KOPT-K1 (cell line): Measurements from ENCODE around the gene VAPA.

Experiments used
- H3K27ac ChIP-seq: fragments of 200-600 bp; sonication (generic); 2 replicates; pipeline ENCODE4 v1.5.1; 2016; ENCODE audit warnings: antibody characterized with exemption, mild to moderate bottlenecking, low read depth, low read length; ENCODE audit not compliant: poor library complexity, severe bottlenecking
- H3K36me3 ChIP-seq: fragments of 200-600 bp; sonication (generic); 2 replicates; pipeline ENCODE4 v1.5.1; 2017; ENCODE audit warnings: antibody characterized with exemption, mild to moderate bottlenecking, low read length, moderate library complexity; ENCODE audit not compliant: insufficient read depth
- H3K9me3 ChIP-seq: fragments of 200-600 bp; sonication (generic); 2 replicates; pipeline ENCODE4 v1.5.1; 2017; ENCODE audit warnings: antibody characterized with exemption, low read length, mild to moderate bottlenecking; ENCODE audit not compliant: insufficient read depth, poor library complexity, severe bottlenecking

Gene VAPA

GRCh38 chr18:9916808-9917207 lies 3.0 kb downstream of the VAPA start:
- Histone ChIP-seq H3K9me3 (no peaks in the 10 kb centered on the region), H3K27ac (no peak overlapping the region), H3K36me3 (no peaks in the 10 kb centered on the region)

- H3K9me3 ChIP-seq = no peaks in the 10 kb centered on the region
- no peaks in the 10 kb centered on the region for H3K36me3 ChIP-seq
- H3K27ac ChIP-seq = peak overlapping the region; percentile 7
These were observed 4.3 kb downstream of the VAPA start for GRCh38 chr18:9918016-9918680.

GRCh38 chr18:9919564-9920232 lies 5.9 kb downstream of the VAPA start:
- no peak overlapping the region for H3K27ac ChIP-seq
- H3K36me3 ChIP-seq = peaks cover 5% of the 10 kb centered on the region
- H3K9me3 ChIP-seq = no peaks in the 10 kb centered on the region

- Histone ChIP-seq H3K36me3 (peaks cover 5% of the 10 kb centered on the region), H3K27ac (no peak overlapping the region), H3K9me3 (no peaks in the 10 kb centered on the region)
These were observed 8.9 kb downstream of the VAPA start for GRCh38 chr18:9922592-9923311.

GRCh38 chr18:9924371-9924943 lies 10.6 kb downstream of the VAPA start:
- no peaks in the 10 kb centered on the region for H3K9me3 ChIP-seq
- no peak overlapping the region for H3K27ac ChIP-seq
- H3K36me3 ChIP-seq = peaks cover 5% of the 10 kb centered on the region

GRCh38 chr18:9925369-9925768 lies 11.6 kb downstream of the VAPA start:
- peaks cover 5% of the 10 kb centered on the region for H3K36me3 ChIP-seq
- no peaks in the 10 kb centered on the region for H3K9me3 ChIP-seq
- H3K27ac ChIP-seq = no peak overlapping the region

GRCh38 chr18:9925795-9926194 lies 12.0 kb downstream of the VAPA start:
- Histone ChIP-seq H3K27ac (no peak overlapping the region), H3K36me3 (peaks cover 5% of the 10 kb centered on the region), H3K9me3 (no peaks in the 10 kb centered on the region)

DNA sequence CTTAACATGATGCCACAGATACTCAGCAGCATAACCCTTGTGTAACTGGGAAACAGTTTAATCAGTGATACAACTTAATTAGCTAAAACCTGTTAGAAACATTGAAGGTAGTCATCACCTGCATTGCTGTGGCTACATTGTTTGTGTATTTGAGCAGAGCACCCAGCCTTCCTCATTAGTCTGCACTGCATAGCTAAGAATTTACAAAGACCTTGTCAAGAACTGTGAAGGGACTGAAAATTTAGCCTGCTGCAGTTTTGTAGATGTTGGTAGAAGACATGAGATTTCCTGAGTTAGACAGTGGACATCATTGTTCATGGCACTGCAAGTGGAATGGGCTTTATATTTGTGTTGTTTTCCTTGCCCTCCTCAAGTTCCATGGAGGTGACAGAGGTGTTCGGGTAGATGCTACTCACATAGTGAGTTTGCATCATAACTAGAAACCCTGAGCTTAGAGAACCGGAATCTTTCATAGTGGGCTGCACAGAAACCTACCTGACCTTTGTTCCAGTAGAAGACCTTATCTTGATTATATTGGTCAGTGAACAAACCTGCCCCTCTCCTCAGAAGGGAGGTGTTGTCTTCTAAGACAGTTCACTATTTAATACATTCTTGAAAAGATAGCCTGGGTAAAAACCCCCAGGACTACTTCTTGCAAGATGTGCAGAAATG lies 12.5 kb downstream of the VAPA start:
- no peak overlapping the region for H3K27ac ChIP-seq
- H3K36me3 ChIP-seq = peaks cover 5% of the 10 kb centered on the region
- H3K9me3 ChIP-seq = no peaks in the 10 kb centered on the region

DNA sequence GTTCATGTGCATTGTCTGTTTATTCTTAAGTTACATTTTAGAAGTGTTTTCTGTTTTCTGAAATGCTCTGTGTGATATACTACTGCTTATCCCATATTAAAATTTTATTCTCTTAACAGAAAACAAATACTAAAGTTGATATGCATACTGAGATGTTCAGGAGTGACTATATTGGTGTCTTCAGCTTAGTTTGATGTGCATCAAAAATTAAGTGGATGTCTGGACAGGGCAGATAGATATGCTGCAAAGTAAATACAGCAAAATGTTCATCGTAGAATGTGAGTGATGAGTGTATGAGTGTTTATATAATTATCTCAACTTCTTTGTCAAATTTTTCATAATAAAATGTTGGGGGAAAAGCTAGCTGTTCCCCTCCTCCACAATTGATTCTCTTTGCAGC lies 13.2 kb downstream of the VAPA start:
- H3K36me3 ChIP-seq = peaks cover 9% of the 10 kb centered on the region
- no peaks in the 10 kb centered on the region for H3K9me3 ChIP-seq
- H3K27ac ChIP-seq = no peak overlapping the region

DNA sequence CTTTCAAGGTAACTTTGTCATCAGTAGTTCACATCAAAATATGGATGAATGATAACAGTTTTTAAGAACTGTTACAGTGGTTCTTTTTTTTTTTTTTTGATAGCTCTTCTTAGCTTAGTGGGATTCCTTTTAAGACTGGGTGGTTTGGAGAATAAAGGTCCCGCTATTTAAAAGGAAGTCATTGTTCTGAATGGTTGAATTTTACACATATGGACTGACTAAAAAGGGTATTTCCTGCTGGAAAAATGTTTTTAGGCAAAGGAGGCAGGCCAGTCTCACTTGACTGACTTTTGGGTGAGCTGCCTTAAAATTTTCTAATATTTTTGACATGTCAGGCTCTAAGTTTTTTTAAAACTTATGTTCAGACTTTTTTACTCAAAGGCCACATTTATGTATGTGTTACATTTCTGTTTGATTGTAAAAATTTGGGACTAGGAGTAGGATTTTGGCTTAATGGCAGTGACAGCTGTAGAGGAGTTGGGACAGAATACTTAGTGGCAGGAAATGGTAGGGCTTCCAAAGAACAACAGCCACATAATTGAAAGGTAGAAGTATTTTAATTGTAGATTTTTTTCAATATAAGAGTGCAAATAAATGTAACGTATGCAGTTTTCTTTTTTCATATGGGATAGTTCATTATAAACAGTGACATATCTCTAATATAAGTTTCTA lies 13.7 kb downstream of the VAPA start:
- Histone ChIP-seq H3K27ac (no peak overlapping the region), H3K36me3 (peaks cover 15% of the 10 kb centered on the region), H3K9me3 (no peaks in the 10 kb centered on the region)

- Histone ChIP-seq H3K27ac (no peak overlapping the region), H3K9me3 (no peaks in the 10 kb centered on the region), H3K36me3 (peaks cover 27% of the 10 kb centered on the region)
These were observed 14.9 kb downstream of the VAPA start for GRCh38 chr18:9928646-9929259.

GRCh38 chr18:9930299-9930884 lies 16.6 kb downstream of the VAPA start:
- no peak overlapping the region for H3K27ac ChIP-seq
- H3K36me3 ChIP-seq = peaks cover 36% of the 10 kb centered on the region
- H3K9me3 ChIP-seq = no peaks in the 10 kb centered on the region

DNA sequence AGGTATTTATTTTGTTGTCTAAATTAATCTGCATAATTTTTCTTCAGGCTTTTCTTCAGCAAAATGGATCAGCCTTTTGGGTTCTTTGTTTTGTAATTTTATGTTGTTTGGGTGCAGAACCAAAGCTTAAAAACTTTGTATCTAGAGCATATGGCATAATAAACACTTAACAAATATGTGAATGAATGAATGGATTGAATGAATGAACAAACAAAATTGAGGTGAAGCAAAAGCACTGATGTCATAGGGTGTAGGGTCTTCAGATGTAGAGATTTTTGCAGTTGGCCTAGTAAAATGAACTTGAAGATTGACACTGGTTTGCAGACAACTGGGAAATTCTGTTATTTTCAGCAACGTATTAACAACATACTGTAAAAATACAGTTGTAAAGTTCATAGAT lies 17.3 kb downstream of the VAPA start:
- no peak overlapping the region for H3K27ac ChIP-seq
- peaks cover 43% of the 10 kb centered on the region for H3K36me3 ChIP-seq
- H3K9me3 ChIP-seq = no peaks in the 10 kb centered on the region

DNA sequence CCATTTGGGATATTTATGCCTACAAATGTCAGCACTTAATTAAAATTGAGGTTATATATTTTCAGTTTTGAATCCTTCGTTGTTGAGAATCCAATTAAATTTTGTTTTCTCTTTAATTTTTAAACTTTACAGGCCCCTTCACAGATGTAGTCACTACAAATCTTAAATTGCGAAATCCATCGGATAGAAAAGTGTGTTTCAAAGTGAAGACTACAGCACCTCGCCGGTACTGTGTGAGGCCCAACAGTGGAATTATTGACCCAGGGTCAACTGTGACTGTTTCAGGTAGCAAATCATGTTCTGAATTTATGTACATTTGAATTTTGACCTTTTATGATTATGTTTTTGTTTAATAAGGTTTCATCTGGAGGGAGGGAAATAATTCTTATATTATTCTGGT lies 17.9 kb downstream of the VAPA start:
- Histone ChIP-seq H3K9me3 (no peaks in the 10 kb centered on the region), H3K27ac (no peak overlapping the region), H3K36me3 (peaks cover 48% of the 10 kb centered on the region)
